ENCODE results near the gene CYP2D6.
"Not testable (repeated sequence)": the region's sequence is repeated elsewhere in the genome, so short reads cannot be mapped to it uniquely, and the experiment has no call there.

CYP2D6 gene

DNA sequence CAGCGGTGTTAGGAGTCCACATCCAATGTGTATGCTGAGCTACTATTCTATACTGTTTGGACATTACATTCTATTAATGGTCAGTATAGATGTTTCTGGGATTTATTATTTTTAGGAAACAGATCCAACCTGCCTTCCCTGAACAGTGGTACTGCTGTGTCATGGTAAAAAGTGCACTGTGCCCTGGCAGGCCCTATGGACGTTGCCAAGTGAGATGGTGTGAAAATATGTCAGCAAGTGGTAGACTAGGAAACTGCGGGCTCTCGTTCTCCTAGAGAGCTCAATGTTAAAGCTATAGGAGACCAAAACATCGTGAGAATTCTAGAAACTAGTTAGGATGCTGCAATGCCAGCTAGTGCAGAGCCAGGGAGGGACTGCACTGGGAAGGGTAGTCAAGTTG lies 26.0 kb upstream of the CYP2D6 start:
- DNase-seq: no peak

DNA sequence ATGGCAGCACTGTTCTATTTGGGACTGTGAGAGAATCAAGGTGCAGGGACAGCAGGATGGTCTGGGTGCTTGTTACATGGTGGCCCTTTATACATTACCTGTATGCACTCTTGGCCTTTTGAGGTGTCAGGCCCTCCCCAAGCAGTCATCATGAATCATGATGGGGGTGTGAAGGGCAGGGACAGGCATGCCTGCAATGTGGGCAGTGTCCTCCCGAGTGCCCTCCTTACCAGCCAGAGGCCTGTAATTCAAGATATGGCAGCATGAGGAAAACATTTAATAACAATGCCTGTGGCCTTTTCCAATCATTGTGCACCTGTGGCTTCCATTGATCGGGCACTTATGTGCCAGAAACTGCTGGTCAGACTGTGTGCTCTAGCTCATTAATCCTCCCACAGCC lies 25.5 kb upstream of the CYP2D6 start:
- no peak for DNase-seq

DNA sequence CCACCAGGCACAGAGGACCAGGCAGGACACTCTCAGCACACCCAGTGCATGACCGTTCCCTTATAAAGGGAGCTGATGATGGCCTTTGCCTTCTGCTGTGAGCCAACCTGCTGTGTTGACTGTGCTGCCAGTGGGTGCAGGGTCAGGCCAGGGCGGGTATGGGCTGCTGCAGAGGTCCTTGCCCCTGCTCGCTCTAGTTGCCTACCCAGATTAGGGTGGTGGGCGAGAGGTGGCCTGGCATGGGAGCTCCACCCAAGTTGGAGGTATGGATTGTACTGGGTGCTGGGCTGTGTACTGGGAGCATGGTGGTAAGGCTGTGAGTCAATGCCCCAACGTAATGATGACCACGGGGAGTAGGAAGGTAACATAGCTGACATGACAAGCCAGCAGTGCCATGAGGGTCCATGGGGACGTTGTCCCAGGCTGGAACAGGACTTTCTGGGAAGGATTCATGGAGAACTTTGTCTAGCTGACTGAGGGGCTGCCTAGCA lies 24.5 kb upstream of the CYP2D6 start:
- DNase-seq: no peak

DNA sequence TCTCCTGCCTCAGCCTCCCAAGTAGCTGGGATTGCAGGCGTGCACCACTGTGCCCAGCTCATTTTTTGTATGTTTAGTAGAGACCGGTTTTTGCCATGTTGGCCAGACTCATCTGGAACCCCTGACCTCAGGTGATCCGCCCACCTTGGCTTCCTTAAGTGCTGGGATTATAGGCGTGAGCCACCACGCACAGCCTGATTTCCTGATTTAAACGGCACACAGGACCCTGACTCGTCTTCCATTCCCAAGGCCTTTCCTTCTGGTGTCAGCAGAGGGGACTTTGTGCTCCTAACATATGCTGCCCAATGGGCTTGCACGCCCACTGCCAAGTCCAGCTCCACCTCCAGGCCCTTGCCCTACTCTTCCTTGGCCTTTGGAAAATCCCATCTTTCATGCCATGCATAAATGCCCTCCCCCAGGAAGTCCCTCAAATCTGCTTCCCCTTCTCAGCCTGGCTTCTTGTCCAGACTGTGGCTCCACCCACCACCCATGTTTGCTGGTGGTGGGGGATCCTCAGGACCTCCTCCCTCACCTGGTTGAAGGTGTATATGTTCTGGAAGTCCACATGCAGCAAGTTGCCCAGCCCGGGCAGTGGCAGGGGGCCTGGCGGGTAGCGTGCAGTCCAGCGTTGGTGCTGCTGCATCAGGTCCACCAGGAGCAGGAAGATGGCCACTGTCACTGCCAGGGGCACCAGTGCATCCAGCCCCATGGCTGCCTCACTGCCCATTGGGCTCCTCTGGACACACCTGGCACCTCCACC lies 23.9 kb upstream of the CYP2D6 start:
- no peak for DNase-seq

DNA sequence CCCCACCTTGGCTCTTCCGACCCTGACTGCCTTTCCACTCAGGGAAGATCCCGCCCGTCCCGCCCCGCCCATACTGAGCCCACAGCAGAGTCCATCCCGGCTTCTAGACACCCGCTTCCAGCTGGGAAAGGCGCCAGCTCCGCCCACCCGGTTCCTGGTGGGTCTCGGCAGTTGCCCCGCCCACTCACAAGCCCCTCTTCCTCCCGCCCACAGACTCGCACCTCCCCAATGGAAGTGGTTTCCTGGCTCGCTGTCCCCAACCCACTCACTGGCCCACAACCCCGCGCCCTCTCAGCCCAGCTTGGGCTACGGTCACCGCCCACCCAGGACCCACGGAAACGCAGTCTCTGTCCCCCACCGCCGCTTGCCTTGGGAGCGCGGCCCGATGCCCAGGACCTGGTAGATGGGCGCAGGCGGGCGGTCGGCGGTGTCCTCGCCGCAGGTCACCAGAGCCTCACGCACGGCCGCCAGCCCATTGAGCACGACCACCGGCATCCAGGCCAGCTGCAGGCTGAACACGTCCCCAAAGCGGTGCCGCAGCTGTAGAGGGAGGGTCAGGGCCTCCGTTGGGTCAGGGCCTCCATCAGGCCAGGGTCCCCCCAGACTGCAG lies 22.2 kb upstream of the CYP2D6 start:
- DNase-seq: no peak

DNA sequence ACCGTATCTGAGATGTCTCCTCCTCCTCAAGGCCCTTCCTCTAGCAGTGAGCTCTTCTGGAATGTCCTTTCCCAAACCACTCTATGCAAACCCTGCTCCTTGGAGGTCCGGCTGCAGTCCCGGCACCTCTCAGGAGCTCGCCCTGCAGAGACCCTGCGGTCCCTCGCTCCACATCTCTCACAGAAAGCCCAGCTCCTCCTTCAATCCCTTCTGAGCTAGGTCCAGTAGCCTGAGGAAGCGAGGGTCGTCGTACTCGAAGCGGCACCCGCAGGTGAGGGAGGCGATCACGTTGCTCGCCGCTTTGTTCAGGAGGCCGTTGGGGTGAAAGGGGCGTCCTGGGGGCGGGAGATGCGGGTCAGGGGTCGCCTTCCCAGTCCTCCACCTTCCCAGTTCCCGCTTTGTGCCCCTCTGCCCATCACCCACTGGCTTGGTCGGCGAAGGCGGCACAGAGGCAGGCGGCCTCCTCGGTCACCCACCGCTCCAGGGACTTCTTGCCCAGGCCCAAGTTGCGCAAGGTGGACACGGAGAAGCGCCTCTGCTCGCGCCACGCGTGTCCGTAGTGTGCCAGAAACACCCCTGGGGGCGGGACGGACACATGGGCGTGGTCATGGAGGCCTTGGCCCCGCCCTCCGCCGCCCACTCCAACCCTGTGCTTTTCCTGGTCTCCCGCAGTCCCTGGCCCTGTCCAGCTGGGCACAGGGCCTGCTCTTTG lies 21.5 kb upstream of the CYP2D6 start:
- DNase-seq: no peak

DNA sequence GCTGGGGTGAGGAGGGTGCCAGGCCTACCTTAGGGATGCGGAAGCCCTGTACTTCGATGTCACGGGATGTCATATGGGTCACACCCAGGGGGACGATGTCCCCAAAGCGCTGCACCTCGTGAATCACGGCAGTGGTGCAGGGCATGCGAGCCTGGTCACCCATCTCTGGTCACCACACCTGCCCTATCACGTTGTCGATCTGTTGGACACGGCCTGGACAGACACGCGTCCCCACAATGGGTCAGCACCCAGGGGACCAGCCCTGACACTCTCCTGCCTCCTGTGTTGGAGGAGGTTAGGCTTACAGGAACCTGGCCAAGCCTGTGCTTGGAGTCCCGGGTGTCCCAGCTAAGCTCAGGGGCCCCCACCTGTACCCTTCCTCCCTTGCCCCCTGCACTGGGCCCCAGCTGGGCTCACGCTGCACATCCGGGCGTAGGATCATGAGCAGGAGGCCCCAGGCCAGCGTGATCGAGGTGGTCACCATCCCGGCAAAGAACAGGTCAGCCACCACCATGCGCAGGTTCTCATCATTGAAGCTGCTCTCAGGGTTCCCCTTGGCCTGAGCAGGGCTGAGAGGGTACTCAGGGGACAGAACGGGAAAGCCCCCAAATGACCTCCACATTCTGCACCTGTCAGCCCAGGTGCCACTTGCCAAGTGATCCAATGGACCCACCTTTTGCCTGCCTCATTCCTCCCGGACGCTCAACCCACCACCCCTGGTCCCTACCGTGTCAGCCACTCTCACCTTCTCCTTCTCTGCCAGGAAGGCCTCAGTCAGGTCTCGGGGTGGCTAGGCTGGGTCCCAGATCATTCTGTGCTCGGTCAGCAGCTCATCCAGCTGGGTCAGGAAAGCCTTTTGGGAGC lies 20.3 kb upstream of the CYP2D6 start:
- DNase-seq: no peak

DNA sequence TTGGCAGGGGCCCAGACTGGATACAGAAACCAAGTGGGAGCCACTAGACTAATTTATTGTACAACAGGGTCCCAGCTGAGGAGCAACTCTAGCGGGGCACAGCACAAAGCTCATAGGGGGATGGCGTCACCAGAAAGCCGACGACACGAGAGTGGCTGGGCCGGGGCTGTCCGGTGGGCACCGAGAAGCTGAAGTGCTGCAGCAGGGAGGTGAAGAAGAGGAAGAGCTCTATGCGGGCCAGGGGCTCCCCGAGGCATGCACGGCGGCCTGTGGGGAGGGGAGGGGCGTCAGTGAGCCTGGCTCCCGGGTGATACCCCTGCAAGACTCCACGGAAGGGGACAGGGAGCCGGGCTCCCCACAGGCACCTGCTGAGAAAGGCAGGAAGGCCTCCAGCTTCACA lies 19.2 kb upstream of the CYP2D6 start:
- not testable (repeated sequence) for DNase-seq

DNA sequence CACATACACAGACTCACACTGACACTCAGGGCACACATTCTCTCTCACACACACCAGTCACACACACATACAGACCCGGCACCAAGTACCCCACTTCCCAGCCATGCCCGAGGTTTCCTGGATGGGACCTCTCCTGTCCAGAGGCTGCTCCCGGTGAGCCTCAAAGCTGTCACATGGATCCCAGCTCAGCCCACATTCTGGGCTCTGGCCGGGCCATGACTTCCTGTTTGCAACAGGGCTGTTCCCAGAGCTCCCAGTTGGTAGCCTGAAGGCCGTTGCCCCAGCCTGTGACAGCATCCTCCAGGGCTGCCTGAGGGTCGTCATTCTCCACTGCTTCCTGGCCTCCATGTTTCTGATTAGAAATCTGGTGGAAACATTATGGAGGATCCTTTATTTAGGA lies 14.6 kb upstream of the CYP2D6 start:
- no peak for DNase-seq

DNA sequence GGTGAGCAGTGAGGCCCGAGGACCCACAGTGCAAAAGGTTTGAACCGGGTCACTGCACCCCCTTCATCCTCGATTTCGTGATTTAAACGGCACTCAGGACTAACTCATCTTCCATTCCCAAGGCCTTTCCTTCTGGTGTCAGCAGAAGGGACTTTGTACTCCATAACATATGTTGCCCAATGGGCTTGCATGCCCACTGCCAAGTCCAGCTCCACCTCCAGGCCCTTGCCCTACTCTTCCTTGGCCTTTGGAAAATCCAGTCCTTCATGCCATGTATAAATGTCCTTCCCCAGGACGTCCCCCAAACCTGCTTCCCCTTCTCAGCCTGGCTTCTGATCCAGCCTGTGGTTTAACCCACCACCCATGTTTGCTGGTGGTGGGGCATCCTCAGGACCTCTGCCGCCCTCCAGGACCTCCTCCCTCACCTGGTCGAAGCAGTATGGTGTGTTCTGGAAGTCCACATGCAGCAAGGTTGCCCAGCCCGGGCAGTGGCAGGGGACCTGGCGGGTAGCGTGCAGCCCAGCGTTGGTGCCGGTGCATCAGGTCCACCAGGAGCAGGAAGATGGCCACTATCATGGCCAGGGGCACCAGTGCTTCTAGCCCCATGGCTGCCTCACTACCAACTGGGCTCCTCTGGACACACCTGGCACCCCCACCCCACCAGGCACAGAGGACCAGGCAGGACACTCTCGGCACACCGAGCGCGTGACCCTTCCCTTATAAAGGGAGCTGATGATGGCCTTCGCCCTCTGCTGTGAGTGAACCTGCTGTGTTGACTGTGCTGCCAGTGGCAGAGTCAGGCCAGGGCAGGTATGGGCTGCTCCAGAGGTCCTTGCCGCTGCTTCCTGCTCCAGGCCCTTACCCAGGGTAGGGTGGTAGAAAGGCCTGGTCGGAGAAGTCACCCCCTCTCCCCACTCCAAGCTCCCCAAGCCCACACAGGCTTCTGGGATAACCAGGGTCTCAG lies 13.5 kb upstream of the CYP2D6 start:
- not testable (repeated sequence) for DNase-seq

DNA sequence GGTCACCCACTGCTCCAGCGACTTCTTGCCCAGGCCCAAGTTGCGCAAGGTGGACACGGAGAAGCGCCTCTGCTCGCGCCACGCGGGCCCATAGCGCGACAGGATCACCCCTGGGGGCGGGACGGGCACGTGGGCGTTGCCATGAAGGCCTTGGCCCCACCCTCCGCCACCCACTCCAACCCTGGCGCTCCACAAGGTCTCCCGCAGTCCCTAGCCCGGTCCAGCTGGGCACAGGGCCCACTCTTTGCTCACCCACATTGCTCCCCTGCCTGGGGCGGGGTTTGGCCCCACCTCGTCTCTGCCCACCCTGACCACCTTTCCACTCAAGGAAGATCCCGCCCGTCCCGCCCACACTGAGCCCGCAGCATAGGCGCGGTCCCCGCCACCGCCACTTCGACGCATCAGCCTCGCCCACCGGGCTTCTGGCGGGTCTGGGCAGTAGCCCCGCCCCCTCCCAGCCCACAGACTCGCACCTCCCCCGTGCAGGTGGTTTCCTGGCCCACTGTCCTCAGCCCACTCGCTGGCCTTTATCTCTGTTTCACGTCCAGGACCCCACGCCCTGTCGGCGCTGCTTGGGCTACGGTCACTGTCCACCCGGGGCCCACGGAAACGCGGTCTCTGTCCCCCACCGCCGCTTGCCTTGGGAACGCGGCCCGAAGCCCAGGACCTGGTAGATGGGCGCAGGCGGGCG lies 12.3 kb upstream of the CYP2D6 start:
- no peak for DNase-seq

DNA sequence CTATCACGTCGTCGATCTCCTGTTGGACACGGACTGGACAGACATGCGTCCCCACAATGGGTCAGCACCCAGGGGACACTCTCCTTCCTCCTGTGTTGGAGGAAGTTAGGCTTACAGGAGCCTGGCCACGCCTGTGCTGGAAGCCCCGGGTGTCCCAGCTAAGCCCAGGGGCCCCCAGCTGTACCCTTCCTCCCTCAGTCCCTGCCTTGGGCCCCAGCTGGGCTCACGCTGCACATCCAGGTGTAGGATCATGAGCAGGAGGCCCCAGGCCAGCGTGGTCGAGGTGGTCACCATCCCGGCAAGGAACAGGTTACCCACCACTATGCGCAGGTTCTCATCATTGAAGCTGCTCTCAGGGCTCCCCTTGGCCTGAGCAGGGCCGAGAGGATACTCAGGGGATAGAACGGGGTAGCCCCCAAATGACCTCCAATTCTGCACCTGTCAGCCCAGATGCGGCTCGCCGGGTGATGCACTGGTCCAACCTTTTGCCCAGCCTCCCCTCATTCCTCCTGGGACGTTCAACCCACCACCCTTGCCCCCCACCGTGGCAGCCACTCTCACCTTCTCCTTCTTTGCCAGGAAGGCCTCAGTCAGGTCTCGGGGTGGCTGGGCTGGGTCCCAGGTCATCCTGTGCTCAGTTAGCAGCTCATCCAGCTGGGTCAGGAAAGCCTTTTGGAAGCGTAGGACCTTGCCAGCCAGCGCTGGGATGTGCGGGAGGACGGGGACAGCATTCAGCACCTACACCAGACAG lies 10.9 kb upstream of the CYP2D6 start:
- DNase-seq: not testable (repeated sequence)

DNA sequence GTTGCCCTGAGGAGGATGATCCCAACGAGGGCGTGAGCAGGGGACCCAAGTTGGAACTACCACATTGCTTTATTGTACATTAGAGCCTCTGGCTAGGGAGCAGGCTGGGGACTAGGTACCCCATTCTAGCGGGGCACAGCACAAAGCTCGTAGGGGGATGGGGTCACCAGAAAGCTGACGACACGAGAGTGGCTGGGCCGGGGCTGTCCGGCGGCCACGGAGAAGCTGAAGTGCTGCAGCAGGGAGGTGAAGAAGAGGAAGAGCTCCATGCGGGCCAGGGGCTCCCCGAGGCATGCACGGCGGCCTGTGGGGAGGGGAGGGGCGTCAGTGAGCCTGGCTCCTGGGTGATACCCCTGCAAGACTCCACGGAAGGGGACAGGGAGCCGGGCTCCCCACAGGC lies 9.5 kb upstream of the CYP2D6 start:
- not testable (repeated sequence) for DNase-seq

DNA sequence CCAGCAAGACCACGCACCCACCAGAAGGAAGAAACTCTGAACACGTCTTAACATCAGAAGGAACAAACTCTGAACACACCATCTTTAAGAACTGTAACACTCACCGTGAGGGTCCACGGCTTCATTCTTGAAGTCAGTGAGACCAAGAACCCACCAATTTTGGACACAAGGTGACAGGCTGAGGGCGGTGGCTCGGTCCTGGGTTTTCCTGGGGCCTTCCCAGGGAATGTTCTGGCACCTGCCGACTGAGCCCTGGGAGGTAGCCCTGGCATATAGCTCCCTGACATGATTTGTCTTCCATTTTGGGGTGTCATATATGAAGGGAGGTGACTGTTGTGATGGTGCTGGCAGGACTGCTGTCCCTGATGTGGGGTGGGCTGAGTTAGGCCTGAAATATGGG lies 8.9 kb upstream of the CYP2D6 start:
- DNase-seq: not testable (repeated sequence)

DNA sequence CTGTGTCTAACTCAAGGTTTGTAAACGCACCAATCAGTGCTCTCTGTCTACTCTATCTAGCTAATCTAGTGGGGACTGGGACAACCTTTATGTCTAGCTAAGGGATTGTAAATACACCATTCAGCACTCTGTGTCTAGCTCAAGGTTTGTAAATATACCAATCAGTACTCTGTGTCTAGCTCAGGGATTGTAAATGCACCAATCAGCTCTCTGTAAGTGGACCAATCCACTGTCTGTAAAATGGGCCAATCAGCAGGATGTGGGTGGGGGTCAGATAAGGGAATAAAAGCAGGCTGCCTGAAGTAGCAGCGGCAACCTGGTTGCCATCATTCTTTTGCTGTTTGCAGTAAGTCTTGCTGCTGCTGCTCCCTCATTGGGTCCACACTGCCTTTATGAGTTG lies 8.4 kb upstream of the CYP2D6 start:
- DNase-seq: no peak

DNA sequence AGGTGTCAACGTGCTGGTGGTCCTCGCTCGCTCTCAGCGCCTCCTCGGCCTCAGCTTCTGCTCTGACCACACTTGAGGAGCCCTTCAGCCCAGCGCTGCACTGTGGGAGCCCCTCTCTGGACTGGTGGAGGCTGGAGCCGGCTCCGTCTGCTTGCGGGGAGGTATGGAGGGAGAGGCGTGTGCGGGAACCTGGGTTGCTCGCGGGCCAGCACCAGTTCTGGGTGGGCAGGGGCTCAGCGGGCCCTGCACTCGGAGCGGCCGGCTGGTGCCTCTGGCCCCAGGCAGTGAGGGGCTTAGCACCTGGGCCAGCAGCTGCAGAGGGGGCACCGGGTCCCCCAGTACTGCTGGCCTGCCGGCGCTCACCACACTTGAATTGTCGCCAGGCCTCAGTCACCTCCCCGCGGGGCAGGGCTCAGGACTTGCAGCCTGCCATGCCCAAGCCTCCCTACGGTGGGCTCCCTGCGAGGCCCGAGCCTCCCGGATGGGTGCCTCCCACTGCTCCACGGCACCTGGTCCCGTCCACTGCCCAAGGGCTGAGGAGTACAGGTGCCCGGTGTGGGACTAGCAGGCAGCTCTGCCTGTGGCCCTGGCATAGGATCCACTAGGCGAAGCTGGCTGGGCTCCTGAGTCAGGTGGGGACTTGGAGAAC lies 7.6 kb upstream of the CYP2D6 start:
- DNase-seq: no peak

DNA sequence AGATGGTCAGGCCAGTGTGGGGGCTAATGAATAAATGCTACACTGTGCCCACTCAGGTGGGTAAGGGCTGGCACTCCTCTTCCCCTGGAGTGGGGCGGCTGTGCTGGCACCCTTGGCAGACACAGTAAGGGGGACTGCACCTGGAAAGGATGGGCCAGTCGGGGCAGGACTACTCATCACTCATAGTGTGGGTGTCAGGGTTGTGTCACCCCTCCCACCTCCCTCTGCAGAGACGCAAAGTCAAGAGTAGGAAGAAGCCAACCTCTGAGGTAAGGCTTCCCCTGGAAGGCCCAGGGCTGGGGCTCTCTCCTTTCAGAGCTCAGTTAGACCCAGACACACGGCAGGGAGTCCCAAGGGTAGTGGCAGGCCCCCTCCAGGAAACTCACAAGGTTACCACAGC lies 5.1 kb upstream of the CYP2D6 start:
- DNase-seq: not testable (repeated sequence)

DNA sequence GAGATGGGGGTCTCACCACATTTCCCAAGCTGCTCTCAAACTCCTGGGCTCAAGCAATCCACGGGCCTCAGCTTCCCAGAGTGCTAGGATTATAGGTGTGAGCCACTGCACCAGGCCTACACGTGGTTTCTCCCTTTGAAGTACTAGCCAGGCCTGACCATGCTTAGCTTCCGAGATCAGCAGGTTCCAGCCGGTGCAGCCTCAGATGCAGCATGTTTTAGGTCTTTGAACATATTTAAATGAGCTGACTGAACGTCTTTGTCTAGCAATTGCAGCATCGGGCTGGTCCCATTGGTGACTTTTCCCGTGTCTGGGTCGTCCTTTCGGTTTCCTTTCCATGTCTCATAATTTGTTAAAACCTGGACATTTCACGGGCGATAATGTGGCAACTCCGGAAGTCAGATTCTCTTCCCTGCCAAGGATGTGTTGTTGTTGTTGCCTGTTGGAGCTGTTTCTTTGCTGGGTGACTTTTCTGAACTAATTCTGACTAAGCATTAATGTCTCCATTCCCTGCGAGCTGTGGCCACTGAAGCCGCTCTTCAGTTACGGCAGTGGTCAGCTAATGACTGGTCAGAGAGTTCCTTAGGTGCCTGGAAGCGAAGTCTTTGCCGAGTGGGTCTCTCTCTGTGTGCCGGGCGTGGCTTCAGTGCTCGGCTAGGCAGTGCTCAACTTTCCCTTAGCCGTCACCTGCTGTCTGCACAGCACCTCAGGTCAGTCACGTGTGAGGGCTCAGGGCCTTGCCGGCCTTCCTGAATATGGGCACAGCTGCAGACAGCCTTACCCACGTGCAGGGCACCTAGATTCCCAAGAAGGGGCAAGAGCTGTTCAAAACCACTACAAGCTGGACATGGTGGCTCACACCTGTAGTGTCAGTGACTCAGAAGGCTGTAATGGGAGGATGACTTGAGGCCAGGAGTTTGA lies 3.8 kb upstream of the CYP2D6 start:
- no peak for DNase-seq

DNA sequence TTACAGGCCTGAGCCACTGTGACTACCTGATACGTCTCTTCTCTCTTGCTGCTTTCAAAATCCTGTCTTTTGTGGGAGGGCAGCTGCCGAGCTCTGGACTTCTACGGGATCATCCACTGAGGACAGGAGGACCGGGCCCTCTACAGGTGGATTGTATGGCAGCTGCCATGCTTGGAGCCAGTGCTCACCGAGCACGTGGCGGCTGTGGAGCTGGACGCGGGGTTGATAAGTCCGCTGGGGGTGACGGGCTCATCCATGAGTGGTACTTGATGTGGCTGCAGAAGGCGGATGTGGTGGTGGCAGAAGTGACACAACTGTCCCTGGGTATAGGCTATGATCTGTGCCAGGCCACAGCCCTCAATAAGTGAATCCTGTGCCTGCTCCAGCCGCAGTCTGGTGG lies 1.8 kb upstream of the CYP2D6 start:
- DNase-seq: no peak
